K562 (cell line): ENCODE measurements around the gene DMAC1. TPM values are rescaled to one million over a fixed set of nuclear protein-coding genes. Genes with fewer than 3 reads are reported as not detected.

ENCODE experiments used
- ATAC-seq: fragments of 200-7000 bp; cut with Tn5 transposase; 3 replicates; pipeline ENCODE4 v1.9.1; 2020; ENCODE audit warnings: moderate library complexity
- BruUV-seq: library from RNA; stranded (reverse); fragments of 400-500 nt; replicated peaks from 2 replicates; lab custom pipeline; 2021; lab: Mats Ljungman, UMichigan
- CTCF ChIA-PET: fragments of 300-600 bp; formaldehyde crosslinking; extraction: SDS; loops from one replicate; lab custom pipeline; 2021; ENCODE audit warnings: low intra/inter-chr PET ratio; lab: Yijun Ruan, JAX
- POLR2A ChIA-PET: fragments of 300-600, 350-650 bp; sonication (Branson Sonifier 250); formaldehyde crosslinking; extraction: SDS; loops from one replicate; lab custom pipeline; 2021; ENCODE audit warnings: antibody characterized with exemption, inconsistent platforms; lab: Yijun Ruan, JAX
- DNase-seq, 4 experiments: peaks; one replicate each; pipeline versions ENCODE4 v3.0.0 to v3.0.0-alpha.2; 2011 to 2018; ENCODE audit warnings: low spot score in 3 of 4, mixed read lengths in 3 of 4; ENCODE audit errors: extremely low read depth in 1 of 4
- FAIRE-seq: peaks from 2 replicates; lab custom pipeline; 2011; peaks lifted over from hg19 to GRCh38; lab: Jason Lieb, UNC
- H2AFZ ChIP-seq: 2 replicates; pipeline ENCODE4 v1.6.0; 2011; ENCODE audit warnings: low read depth, low read length, control low read depth, inconsistent platforms
- H3K27ac ChIP-seq: fragments of 200-600 bp; 3 replicates; pipeline ENCODE4 v1.8.0; 2011; ENCODE audit warnings: low read depth, mild to moderate bottlenecking, control low read depth, inconsistent platforms, low read length, moderate library complexity, mixed read lengths; ENCODE audit errors: extremely low read depth
- H3K27me3 ChIP-seq, 2 experiments: fragments of 300-600 bp in 1 of 2; 2 replicates in 1 of 2; 3 replicates in 1 of 2; pipeline versions ENCODE4 v1.6.0 to v1.8.0; 2011; ENCODE audit warnings: inconsistent platforms in 2 of 2, low read length in 2 of 2, mild to moderate bottlenecking in 1 of 2, mixed read lengths in 1 of 2, moderate library complexity in 1 of 2; ENCODE audit not compliant: control insufficient read depth in 2 of 2, insufficient read depth in 2 of 2
- H3K36me3 ChIP-seq: fragments of 300-600 bp; 3 replicates; pipeline ENCODE4 v1.8.0; 2011; ENCODE audit warnings: mild to moderate bottlenecking, low read length, inconsistent platforms; ENCODE audit not compliant: control insufficient read depth, insufficient read depth
- H3K4me1 ChIP-seq, 2 experiments: fragments of 200-600 bp in 1 of 2; replicated peaks in 1 of 2; 2 replicates in 1 of 2; 3 replicates in 1 of 2; pipeline versions ENCODE4 v1.5.1 to v1.8.0; 2011; ENCODE audit warnings: inconsistent platforms in 2 of 2, low read length in 2 of 2, mild to moderate bottlenecking in 1 of 2, mixed read lengths in 1 of 2, moderate library complexity in 1 of 2; ENCODE audit not compliant: control insufficient read depth in 2 of 2, insufficient read depth in 2 of 2
- H3K4me2 ChIP-seq: 2 replicates; pipeline ENCODE4 v1.6.1; 2011; ENCODE audit warnings: low read length, control low read depth, inconsistent platforms, mixed read lengths; ENCODE audit not compliant: insufficient read depth
- H3K4me3 ChIP-seq: fragments of 200-600 bp; sonication (generic), shearing (Covaris generic); 2 replicates; pipeline ENCODE4 v1.5.1; 2016; ENCODE audit warnings: control low read depth, inconsistent platforms
- H3K79me2 ChIP-seq: fragments of 200-600 bp; 3 replicates; pipeline ENCODE4 v1.8.0; 2011; ENCODE audit warnings: low read length, inconsistent platforms; ENCODE audit not compliant: control insufficient read depth, insufficient read depth
- H3K9ac ChIP-seq, 2 experiments: 2 replicates each; pipeline versions ENCODE4 v1.6.0 to v1.6.1; 2011; ENCODE audit warnings: low read depth in 2 of 2, low read length in 2 of 2, control low read depth in 1 of 2, inconsistent platforms in 1 of 2, mild to moderate bottlenecking in 1 of 2, mixed read lengths in 1 of 2; ENCODE audit not compliant: insufficient read depth in 1 of 2
- H3K9me1 ChIP-seq: one replicate; pipeline ENCODE4 v1.6.0; 2011; ENCODE audit warnings: inconsistent platforms, mild to moderate bottlenecking, low read length, moderate library complexity; ENCODE audit not compliant: control insufficient read depth, insufficient read depth
- H3K9me3 ChIP-seq: replicated peaks from 2 replicates; pipeline ENCODE4 v1.5.1; 2011; ENCODE audit warnings: low read depth, low read length, inconsistent platforms; ENCODE audit not compliant: control insufficient read depth, insufficient read depth
- H4K20me1 ChIP-seq: replicated peaks from 2 replicates; pipeline ENCODE4 v1.6.1; 2011; ENCODE audit warnings: low read length, inconsistent platforms, mixed read lengths; ENCODE audit not compliant: control insufficient read depth, insufficient read depth
- ATF2 ChIP-seq: sonication (generic); formaldehyde crosslinking; IDR thresholded peaks from 2 replicates; pipeline ENCODE4 v1.8.1; 2022; ENCODE audit warnings: missing genetic modification reagents
- BDP1 ChIP-seq: IDR thresholded peaks from 3 replicates; pipeline ENCODE4 v1.6.1; 2011; ENCODE audit not compliant: insufficient read length, insufficient read depth
- DIDO1 ChIP-seq: fragments of 450-650 bp; IDR thresholded peaks from 2 replicates; pipeline ENCODE4 v1.6.1; 2016; ENCODE audit warnings: low read depth, missing biosample characterization, missing genetic modification characterization
- HEY1 ChIP-seq: fragments of 250-450 bp; sonication (Bioruptor Pico); IDR thresholded peaks from 2 replicates; pipeline ENCODE4 v1.5.0; 2020; ENCODE audit warnings: mild to moderate bottlenecking, moderate library complexity, borderline replicate concordance
- HSF4 ChIP-seq: fragments of 250-450 bp; sonication (Bioruptor Pico); IDR thresholded peaks from 2 replicates; pipeline ENCODE4 v2.1.2; 2022; ENCODE audit warnings: mild to moderate bottlenecking, moderate library complexity, borderline replicate concordance
- KDM4B ChIP-seq, 2 experiments: fragments of 450-650 bp in 1 of 2; sonication (generic) in 1 of 2; IDR thresholded peaks; 2 replicates each; pipeline ENCODE4 v1.6.1; 2016 to 2017; ENCODE audit warnings: borderline replicate concordance in 2 of 2, antibody characterized with exemption in 1 of 2, low read depth in 1 of 2, mild to moderate bottlenecking in 1 of 2
- MCM5 ChIP-seq: fragments of 450-650 bp; IDR thresholded peaks from 2 replicates; pipeline ENCODE4 v1.6.1; 2016; ENCODE audit warnings: low read depth
- MTA1 ChIP-seq: fragments of 450-650 bp; IDR thresholded peaks from 2 replicates; pipeline ENCODE4 v1.6.1; 2017; ENCODE audit warnings: borderline replicate concordance
- SNRNP70 ChIP-seq: fragments of 200-400 bp; formaldehyde crosslinking; optimal IDR thresholded peaks from 2 replicates; pipeline ENCODE3; 2017; ENCODE audit warnings: low read depth, low read length
- SOX6 ChIP-seq: fragments of 450-650 bp; IDR thresholded peaks from 2 replicates; pipeline ENCODE4 v1.6.1; 2014; ENCODE audit warnings: mild to moderate bottlenecking
- ZC3H4 ChIP-seq: sonication (generic); formaldehyde crosslinking; IDR thresholded peaks from 2 replicates; pipeline ENCODE4 v1.9.0; 2021; ENCODE audit warnings: missing genetic modification reagents, borderline replicate concordance
- ZNF253 ChIP-seq: fragments of 250-450 bp; sonication (Bioruptor Pico); conservative IDR thresholded peaks from 2 replicates; pipeline ENCODE4 v1.6.1; 2021; ENCODE audit warnings: mild to moderate bottlenecking
- ZNF282 ChIP-seq: sonication (generic); formaldehyde crosslinking; IDR thresholded peaks from 2 replicates; pipeline ENCODE4 v1.8.1; 2023; ENCODE audit warnings: missing genetic modification reagents
- ZNF408 ChIP-seq: fragments of 250-450 bp; sonication (Bioruptor Pico); IDR thresholded peaks from 2 replicates; pipeline ENCODE4 v1.4.0; 2020; ENCODE audit warnings: low read depth, mild to moderate bottlenecking, moderate library complexity
- ZNF639 ChIP-seq, 2 experiments: fragments of 200-800 bp in 1 of 2; sonication (Bioruptor generic) in 1 of 2; sonication (generic) in 1 of 2; formaldehyde crosslinking in 1 of 2; IDR thresholded peaks in 1 of 2; conservative IDR thresholded peaks in 1 of 2; 2 replicates each; pipeline versions ENCODE4 v1.5.0 to v1.6.1; 2016 to 2020; ENCODE audit warnings: missing compliant biosample characterization in 1 of 2, missing genetic modification characterization in 1 of 2, missing genetic modification reagents in 1 of 2
- WGBS: fragments of 100-300 bp; shearing (Covaris generic); methylation state at CpG from one replicate; pipeline ENCODE4 v1.1.6; 2016; ENCODE audit warnings: low coverage, mixed read lengths; ENCODE audit not compliant: insufficient coverage; ENCODE audit errors: missing lambda C conversion rate; 5-methylcytosine and 5-hydroxymethylcytosine counted together
- in situ Hi-C: fragments of 300-500 bp; cut with MboI; formaldehyde crosslinking; loops from 4 replicates; pipeline ENCODE4 v1.15.0; 2018; ENCODE audit warnings: inconsistent platforms, mixed read lengths
- intact Hi-C: fragments of 100-400 bp; cut with micrococcal nuclease; formaldehyde crosslinking; loops from 2 replicates; pipeline ENCODE4 v1.14.2; 2022
- polyA plus RNA-seq, 8 experiments: library from polyadenylated mRNA; depleted of rRNA in 4 of 8; stranded (reverse) in 5 of 8; unstranded in 3 of 8; fragments of >200 nt; fragmentation: Nextera tagmentation in 2 of 8; fragmentation: Illumina TruSeq in 1 of 8; extraction: Ambion mirVana in 2 of 8; extraction: Trizol in 1 of 8; gene quantifications; 2 replicates each; pipeline versions ENCODE4 v1.2.1 to v1.2.3, GENCODE V29; 2011 to 2014; ENCODE audit warnings: inconsistent platforms in 1 of 8, missing spikeins in 1 of 8
- total RNA-seq, 7 experiments: library from RNA; depleted of rRNA in 6 of 7; stranded (reverse); fragments of >200 nt in 6 of 7; fragmentation: Illumina TruSeq in 2 of 7; extraction: Trizol in 2 of 7; gene quantifications; 2 replicates each; pipeline versions ENCODE4 v1.2.1 to v1.2.3, GENCODE V29; 2011 to 2021; ENCODE audit warnings: low replicate concordance in 1 of 7

Gene DMAC1
- total and polyA plus RNA-seq, 9 of the 15 experiments (the other 6 are each of a cell fraction or from before 2014, with no cell fraction given), result 15.9 to 94.4 (median 38.4) TPM

GRCh38 chr9:7816021-7816420 lies 16.4 kb upstream of the DMAC1 start (continued):
- TF ChIP-seq KDM4B (IDR thresholded peaks at IDR 0.05; ENCODE audit: borderline replicate concordance in 2 of 2, low read depth in 1 of 2), result no peak
- TF ChIP-seq, all 486 proteins: peak for 0

- no peaks in the 10 kb centered on the region for H3K4me1 ChIP-seq
- no peaks in the 10 kb centered on the region for H3K36me3 ChIP-seq
- ChIA-PET POLR2A (no interaction called here), CTCF (no interaction called here)
- FAIRE-seq, result no peak
- no peaks in the 10 kb centered on the region for H4K20me1 ChIP-seq
- DNase-seq, result no peak
- no TSS peak for BruUV-seq
- H3K79me2 ChIP-seq, result no peaks in the 10 kb centered on the region
- no peak overlapping the region for H3K4me2 ChIP-seq
- no peaks in the 10 kb centered on the region for H3K27me3 ChIP-seq
- H3K27ac ChIP-seq, result no peak overlapping the region
- WGBS, result 0% methylated on average over 2 of the region's 2 CpGs
- intact Hi-C loops (no loop called here), in situ Hi-C loops (no loop called here)
- no peaks in the 10 kb centered on the region for H3K9me3 ChIP-seq
- no peaks in the 10 kb centered on the region for H3K9me1 ChIP-seq
- H3K9ac ChIP-seq, result no peak overlapping the region
- H2AFZ ChIP-seq, result no peak overlapping the region
- ATAC-seq, result no peak
- no peak for TF ChIP-seq ZNF253 (CRISPR knock-in tag)
- no peak for TF ChIP-seq SNRNP70
- no peak for TF ChIP-seq SOX6
- TF ChIP-seq HSF4 (CRISPR knock-in tag), result no peak
- no peak for TF ChIP-seq MTA1
- no peak for TF ChIP-seq MCM5
- TF ChIP-seq ZNF282 (CRISPR knock-in tag), result no peak
- no peak for TF ChIP-seq HEY1
- no peak for TF ChIP-seq DIDO1
- TF ChIP-seq ZC3H4 (CRISPR knock-in tag), result no peak
- no peak for TF ChIP-seq ZNF639 (CRISPR knock-in tag; conservative IDR thresholded peaks at IDR 0.05 in 1 of 2, IDR thresholded peaks at IDR 0.05 in 1 of 2)
- TF ChIP-seq ZNF408 (CRISPR knock-in tag), result no peak
- TF ChIP-seq BDP1, result no peak
- no peak for TF ChIP-seq ATF2 (CRISPR knock-in tag)
- no peak overlapping the region for H3K4me3 ChIP-seq
Measured at GRCh38 chr9:7813030-7813429, 13.5 kb upstream of the DMAC1 start.
